IPS DF 6.9 (cell line): Measurements from ENCODE around the gene MAGED1.
"Not testable (repeated sequence)": the region's sequence is repeated elsewhere in the genome, so short reads cannot be mapped to it uniquely, and the experiment has no call there.

ENCODE experiments used
- DNase-seq: peaks from one replicate; pipeline ENCODE4 v3.0.0-alpha.2; 2013; ENCODE audit warnings: low read depth, low spot score
- H3K27ac ChIP-seq: one replicate; pipeline ENCODE4 v1.5.1; 2013; ENCODE audit warnings: low read length, control low read depth
- H3K27me3 ChIP-seq: 2 replicates; pipeline ENCODE4 v1.6.1; 2013; ENCODE audit warnings: mild to moderate bottlenecking, low read length; ENCODE audit not compliant: control insufficient read depth, insufficient read depth
- H3K36me3 ChIP-seq: 2 replicates; pipeline ENCODE4 v1.6.1; 2013; ENCODE audit warnings: low read length; ENCODE audit not compliant: control insufficient read depth, insufficient read depth
- H3K4me1 ChIP-seq: 2 replicates; pipeline ENCODE4 v1.6.1; 2013; ENCODE audit warnings: low read length; ENCODE audit not compliant: control insufficient read depth, insufficient read depth
- H3K4me3 ChIP-seq: 2 replicates; pipeline ENCODE4 v1.5.1; 2013; ENCODE audit warnings: mild to moderate bottlenecking, low read length
- H3K9me3 ChIP-seq: 2 replicates; pipeline ENCODE4 v1.6.1; 2013; ENCODE audit warnings: low read length, inconsistent platforms; ENCODE audit not compliant: control insufficient read depth, insufficient read depth
- WGBS: extraction: QIAGEN DNeasy Blood & Tissue Kit; methylation state at CpG from one replicate; pipeline ENCODE4 v1.1.7; 2013; ENCODE audit warnings: mixed read lengths, missing lambda C conversion rate; ENCODE audit not compliant: insufficient read length, insufficient coverage; 5-methylcytosine and 5-hydroxymethylcytosine counted together

Gene MAGED1

DNA sequence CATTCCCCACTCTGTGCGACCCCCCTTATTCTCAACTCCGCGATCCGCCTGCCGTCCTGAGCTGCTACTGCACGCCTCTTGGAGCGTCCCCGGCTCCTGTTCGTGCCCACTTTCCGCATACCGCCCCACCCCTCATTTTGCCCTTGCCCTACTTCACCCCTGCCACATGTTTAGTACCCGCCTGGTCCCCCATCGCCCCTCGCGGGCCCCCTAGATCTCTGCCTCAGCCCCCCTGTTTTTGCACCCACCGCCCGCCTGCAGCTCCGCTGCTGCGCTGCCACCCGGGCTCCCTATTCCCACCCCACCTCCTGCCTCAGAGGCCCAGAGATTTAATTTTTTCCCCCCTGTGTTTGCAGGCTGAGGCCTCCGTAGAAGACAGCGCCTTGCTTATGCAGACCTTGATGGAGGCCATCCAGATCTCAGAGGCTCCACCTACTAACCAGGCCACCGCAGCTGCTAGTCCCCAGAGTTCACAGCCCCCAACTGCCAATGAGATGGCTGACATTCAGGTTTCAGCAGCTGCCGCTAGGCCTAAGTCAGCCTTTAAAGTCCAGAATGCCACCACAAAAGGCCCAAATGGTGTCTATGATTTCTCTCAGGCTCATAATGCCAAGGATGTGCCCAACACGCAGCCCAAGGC, 1.4 kb downstream of the MAGED1 start:
- WGBS, result no CpG with 5 or more reads among the region's 25 CpGs
- Histone ChIP-seq H3K36me3 (peaks cover 13% of the 10 kb centered on the region), H3K4me3 (peak overlapping the region; percentile 82), H3K27me3 (no peaks in the 10 kb centered on the region), H3K4me1 (no peaks in the 10 kb centered on the region), H3K27ac (no peak overlapping the region), H3K9me3 (no peaks in the 10 kb centered on the region)
- DNase-seq, result no peak

GRCh38 chrX:51896626-51897025, 3.2 kb downstream of the MAGED1 start:
- H3K36me3 ChIP-seq, result peaks cover 16% of the 10 kb centered on the region
- WGBS, result no CpG with 5 or more reads among the region's 12 CpGs
- H3K27ac ChIP-seq, result no peak overlapping the region
- H3K4me1 ChIP-seq, result no peaks in the 10 kb centered on the region
- no peaks in the 10 kb centered on the region for H3K27me3 ChIP-seq
- no peak for DNase-seq
- H3K9me3 ChIP-seq, result no peaks in the 10 kb centered on the region
- no peak overlapping the region for H3K4me3 ChIP-seq

DNA sequence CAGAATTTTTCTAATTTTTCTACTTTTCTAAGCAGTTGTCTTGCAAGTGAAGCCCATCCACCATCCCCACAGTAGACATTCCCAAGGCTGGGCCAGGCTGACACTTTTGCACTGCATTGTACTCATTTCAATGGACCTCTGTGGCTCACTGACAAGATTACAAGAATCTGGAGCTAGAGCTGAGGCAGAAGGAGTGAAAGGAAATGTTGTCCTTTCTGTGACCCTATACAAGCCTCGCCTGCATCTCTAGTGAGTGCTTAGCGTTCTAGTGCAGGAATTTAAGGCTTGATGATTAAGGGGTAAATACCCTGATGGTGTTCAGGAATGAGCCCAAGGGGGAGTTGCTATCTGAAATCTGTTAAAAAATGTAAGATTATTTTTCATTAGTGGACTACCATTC, 6.3 kb downstream of the MAGED1 start:
- H3K4me1 ChIP-seq, result no peaks in the 10 kb centered on the region
- no peak for DNase-seq
- no CpG with 5 or more reads among the region's 2 CpGs for WGBS
- H3K27me3 ChIP-seq, result no peaks in the 10 kb centered on the region
- no peak overlapping the region for H3K4me3 ChIP-seq
- H3K9me3 ChIP-seq, result no peaks in the 10 kb centered on the region
- H3K36me3 ChIP-seq, result peaks cover 18% of the 10 kb centered on the region
- no peak overlapping the region for H3K27ac ChIP-seq

- Histone ChIP-seq H3K4me1 (no peaks in the 10 kb centered on the region), H3K27ac (no peak overlapping the region), H3K36me3 (peaks cover 9% of the 10 kb centered on the region; the same call in 1 of the 2 replicates), H3K9me3 (no peaks in the 10 kb centered on the region), H3K27me3 (no peaks in the 10 kb centered on the region), H3K4me3 (no peak overlapping the region)
- DNase-seq, result no peak
- WGBS, result no CpG with 5 or more reads among the region's 5 CpGs
Observed at GRCh38 chrX:51902510-51903050, 9.2 kb downstream of the MAGED1 start.

- H3K4me1 ChIP-seq, H3K9me3 ChIP-seq, DNase-seq, H3K4me3 ChIP-seq, H3K27me3 ChIP-seq, H3K36me3 ChIP-seq, H3K27ac ChIP-seq: not testable (repeated sequence)
- no CpG with 5 or more reads among the region's 3 CpGs for WGBS
Observed at GRCh38 chrX:51905152-51905551, 11.7 kb downstream of the MAGED1 start.

DNA sequence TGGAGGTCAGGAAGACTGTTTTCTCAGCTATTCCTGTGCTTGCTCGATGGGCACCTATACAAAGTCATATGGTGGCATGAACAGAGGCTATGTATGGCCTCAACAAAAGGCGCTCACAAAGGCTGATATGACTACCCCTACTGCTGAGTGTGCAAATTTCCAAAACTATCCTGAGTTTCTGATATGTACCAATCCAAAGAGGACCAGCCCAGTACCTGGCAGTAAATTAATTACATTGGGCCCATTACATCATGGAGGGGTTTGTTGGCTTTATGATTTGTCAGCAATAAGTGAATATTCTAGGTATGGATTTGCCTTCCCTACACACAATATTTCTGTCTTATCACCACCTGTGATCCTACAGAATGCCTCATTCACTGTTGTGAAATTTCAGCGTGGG, 12.3 kb downstream of the MAGED1 start:
- Histone ChIP-seq H3K27ac (no peak overlapping the region), H3K9me3 (no peaks in the 10 kb centered on the region), H3K36me3 (peaks cover 5% of the 10 kb centered on the region; the same call in 1 of the 2 replicates), H3K27me3 (no peaks in the 10 kb centered on the region), H3K4me3 (no peak overlapping the region), H3K4me1 (no peaks in the 10 kb centered on the region)
- DNase-seq, result no peak
- no CpG with 5 or more reads among the region's 3 CpGs for WGBS

DNA sequence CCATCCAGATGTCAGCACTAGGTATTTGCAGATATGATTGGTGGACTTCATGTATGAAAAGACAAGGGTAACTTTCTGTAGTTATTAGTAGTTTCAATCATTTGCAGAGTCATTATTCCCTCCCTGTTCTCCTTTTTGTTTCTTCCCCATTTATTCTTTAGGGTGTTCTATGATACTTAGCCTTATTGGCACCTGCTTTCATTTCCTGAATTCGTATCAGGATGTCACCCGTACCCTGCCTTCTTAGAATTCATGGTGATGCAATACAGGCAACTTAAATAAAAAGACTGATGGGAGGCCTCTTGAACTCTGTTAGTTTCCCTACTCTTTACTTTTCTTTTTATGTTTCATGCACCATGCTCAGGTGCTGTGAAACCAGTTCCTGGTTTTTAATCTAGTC, 24.2 kb downstream of the MAGED1 start:
- Histone ChIP-seq H3K36me3 (no peaks in the 10 kb centered on the region), H3K27ac (no peak overlapping the region), H3K4me1 (no peaks in the 10 kb centered on the region), H3K9me3 (no peaks in the 10 kb centered on the region), H3K4me3 (no peak overlapping the region), H3K27me3 (no peaks in the 10 kb centered on the region)
- DNase-seq, result no peak
- WGBS, result no CpG with 5 or more reads among the region's 2 CpGs

DNA sequence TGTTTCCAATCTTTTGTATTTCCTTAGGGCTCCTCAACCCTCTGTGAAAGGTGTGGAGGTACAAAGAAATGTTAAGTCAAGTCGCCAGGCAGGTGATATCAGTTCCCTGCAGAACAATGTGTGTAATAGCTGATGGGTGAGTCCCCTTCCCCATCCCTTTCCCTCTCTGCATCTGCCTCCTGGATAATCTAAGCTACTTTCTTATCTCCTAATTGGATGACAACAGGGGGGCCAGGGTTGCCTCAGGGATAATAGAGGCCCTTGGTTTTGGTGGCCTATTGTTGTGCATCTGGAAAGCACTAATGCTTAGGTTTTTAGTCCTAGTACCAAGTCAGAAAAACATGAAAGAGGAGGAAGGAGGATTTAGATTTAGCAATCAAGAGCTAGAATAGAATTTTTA, 29.1 kb downstream of the MAGED1 start:
- Histone ChIP-seq H3K27me3 (no peaks in the 10 kb centered on the region), H3K4me3 (no peak overlapping the region), H3K4me1 (no peaks in the 10 kb centered on the region), H3K36me3 (no peaks in the 10 kb centered on the region), H3K27ac (no peak overlapping the region), H3K9me3 (no peaks in the 10 kb centered on the region)
- DNase-seq, result no peak
- WGBS, result no CpG with 5 or more reads among the region's 1 CpG

DNA sequence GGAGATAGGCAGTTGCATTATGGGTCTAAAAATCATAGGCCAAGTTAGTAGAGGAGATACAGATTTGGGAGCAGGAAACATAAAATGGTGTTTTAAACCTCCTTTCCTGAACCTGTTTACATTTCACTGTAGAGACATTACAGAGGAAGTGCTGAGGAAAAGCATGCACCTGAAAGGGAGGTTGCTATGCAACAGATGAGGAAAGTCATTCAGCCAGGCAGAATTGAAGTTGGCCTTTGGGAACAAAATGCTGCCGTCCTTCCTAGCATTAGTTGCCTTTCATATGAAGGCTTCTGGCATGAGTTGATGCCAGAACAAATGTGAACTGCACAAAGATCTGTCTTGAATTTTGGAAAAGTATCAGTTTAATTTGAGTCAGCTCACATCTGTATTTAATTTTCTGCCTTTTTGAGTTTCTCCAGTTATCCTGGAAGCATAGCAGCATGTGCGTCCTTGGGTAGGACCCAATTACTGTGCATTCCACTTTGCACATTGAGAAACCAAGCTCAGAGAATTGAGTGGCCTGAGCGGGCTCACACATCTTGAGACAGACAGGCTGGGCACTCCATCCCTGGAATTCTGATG, 38.2 kb downstream of the MAGED1 start:
- no peak for DNase-seq
- Histone ChIP-seq H3K36me3 (no peaks in the 10 kb centered on the region), H3K27me3 (no peaks in the 10 kb centered on the region), H3K4me1 (no peaks in the 10 kb centered on the region), H3K27ac (no peak overlapping the region), H3K4me3 (no peak overlapping the region), H3K9me3 (no peaks in the 10 kb centered on the region)
- WGBS, result no CpG with 5 or more reads among the region's 3 CpGs
